ENCODE measurements around the gene SEMA3G.
A peak's percentile ranks its signal among the peaks of the same experiment; 100 is the strongest.

Gene SEMA3G

DNA sequence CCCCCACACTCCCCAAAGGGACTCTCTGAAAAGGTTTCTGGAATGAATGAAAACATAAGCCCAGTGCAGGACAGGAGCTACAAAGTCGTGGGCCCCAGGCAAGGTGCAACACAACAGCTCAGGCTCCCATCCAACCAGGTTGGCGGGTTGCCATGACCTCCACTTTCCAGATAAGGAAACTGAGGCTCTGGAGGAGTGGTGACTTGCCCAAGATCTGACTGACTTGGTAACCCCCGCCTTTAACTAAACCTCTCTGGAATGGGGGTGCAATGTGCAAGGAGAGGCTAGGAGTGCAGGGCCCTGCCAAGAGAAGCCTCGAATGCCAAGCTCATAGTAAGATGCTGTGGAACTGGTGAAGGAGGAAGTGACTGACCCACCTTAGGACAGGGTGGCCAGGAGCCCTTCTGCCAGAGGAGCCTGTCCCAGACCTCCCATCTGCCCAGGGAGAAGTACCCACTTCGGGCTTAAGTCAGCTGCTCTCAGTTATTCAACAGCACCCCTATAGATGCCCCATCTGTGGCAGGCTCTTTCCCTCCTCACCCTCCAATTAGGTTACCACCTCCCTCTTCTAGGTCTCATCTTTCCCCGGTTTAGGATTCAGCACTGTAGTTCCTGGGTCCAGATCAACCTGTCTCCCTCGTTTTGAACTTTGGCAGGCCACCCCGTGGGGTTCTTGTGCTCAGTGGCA lies 9.5 kb upstream of the SEMA3G start:
- H3K79me1 ChIP-seq (replicated peaks; ENCODE audit: low read length, poor library complexity, severe bottlenecking) = peaks cover 10% of the 10 kb centered on the region
- H2BK5ac ChIP-seq (ENCODE audit: low read depth, low read length, poor library complexity, severe bottlenecking) = no peak overlapping the region
- no peak overlapping the region for H3K23ac ChIP-seq (ENCODE audit: low read length in 2 of 2)
- no peaks in the 10 kb centered on the region for H3K27me3 ChIP-seq (ENCODE audit: control insufficient read depth in 1 of 2, insufficient read depth in 1 of 2, low read length in 2 of 2)
- peaks cover 34% of the 10 kb centered on the region for H3K4me1 ChIP-seq (ENCODE audit: control insufficient read depth, insufficient read depth, low read depth, low read length)
- H2AFZ ChIP-seq (ENCODE audit: low read depth, low read length) = no peak overlapping the region
- H3K9me3 ChIP-seq (ENCODE audit: control insufficient read depth, low read length) = no peaks in the 10 kb centered on the region
- H3K36me3 ChIP-seq (ENCODE audit: control insufficient read depth in 1 of 2, insufficient read depth in 2 of 2, low read depth in 1 of 2, low read length in 2 of 2) = peaks cover 18 to 19% of the 10 kb centered on the region in 2 experiments
- H3K4me3 ChIP-seq (ENCODE audit: insufficient read depth in 1 of 2, low read depth in 1 of 2, low read length in 2 of 2) = peak overlapping the region in 1 of 2 experiments; percentile 96
- H3K9ac ChIP-seq (ENCODE audit: low read length) = peak overlapping the region; percentile 92
- H3K4ac ChIP-seq (ENCODE audit: low read depth in 1 of 2, low read length in 2 of 2) = no peak overlapping the region
- 83% methylated on average over 8 of the region's 8 CpGs for WGBS
- H3K14ac ChIP-seq (ENCODE audit: low read length in 2 of 2) = no peak overlapping the region
- no peak overlapping the region for H3K18ac ChIP-seq (ENCODE audit: low read depth in 1 of 2, low read length in 2 of 2)
- peak overlapping the region; percentile 78 for H2BK15ac ChIP-seq (ENCODE audit: low read depth, poor library complexity, severe bottlenecking)
- H3K4me2 ChIP-seq (ENCODE audit: low read length, poor library complexity, severe bottlenecking) = no peak overlapping the region
- H2BK120ac ChIP-seq (ENCODE audit: low read depth, low read length) = no peak overlapping the region
- peak overlapping the region; percentile 19 to 61 for H2BK12ac ChIP-seq (ENCODE audit: low read length in 2 of 2)
- no peak overlapping the region for H3K27ac ChIP-seq (ENCODE audit: low read length, poor library complexity, severe bottlenecking)
- H2AK5ac ChIP-seq (ENCODE audit: low read length, severe bottlenecking) = peak overlapping the region; percentile 21
- no peak overlapping the region for H4K91ac ChIP-seq (ENCODE audit: low read length)
- DNase-seq = no peak
- H4K8ac ChIP-seq (ENCODE audit: low read length) = peak overlapping the region; percentile 59

GRCh38 chr3:52453496-52454249 lies 8.8 kb upstream of the SEMA3G start, which contains the start of gene TNNC1:
TNNC1 (minus strand) TSS chr3:52454041; CDS start chr3:52454015, 26 bp downstream.
- Histone ChIP-seq H3K9ac (ENCODE audit: low read length) (peak within 1 kb of the TSS; percentile 92), H3K79me1 (replicated peaks; ENCODE audit: low read length, poor library complexity, severe bottlenecking) (peaks cover 6% of the 10 kb centered on the region), H3K4ac (ENCODE audit: low read depth in 1 of 2, low read length in 2 of 2) (peak within 1 kb of the TSS in 1 of 2 experiments; percentile 64), H3K9me3 (ENCODE audit: control insufficient read depth, low read length) (no peaks in the 10 kb centered on the region), H3K4me2 (ENCODE audit: low read length, poor library complexity, severe bottlenecking) (no peak within 1 kb of the TSS), H3K23ac (ENCODE audit: low read length in 2 of 2) (no peak within 1 kb of the TSS), H4K91ac (ENCODE audit: low read length) (peak within 1 kb of the TSS; percentile 2), H3K14ac (ENCODE audit: low read length in 2 of 2) (no peak within 1 kb of the TSS), H3K4me1 (ENCODE audit: control insufficient read depth, insufficient read depth, low read depth, low read length) (peaks cover 34% of the 10 kb centered on the region), H2AK5ac (ENCODE audit: low read length, severe bottlenecking) (peak within 1 kb of the TSS; percentile 29), H2BK15ac (ENCODE audit: low read depth, poor library complexity, severe bottlenecking) (peak within 1 kb of the TSS; percentile 78), H2AFZ (ENCODE audit: low read depth, low read length) (peak within 1 kb of the TSS; percentile 33), H2BK120ac (ENCODE audit: low read depth, low read length) (no peak within 1 kb of the TSS), H3K27me3 (ENCODE audit: control insufficient read depth in 1 of 2, insufficient read depth in 1 of 2, low read length in 2 of 2) (no peaks in the 10 kb centered on the region), H2BK12ac (ENCODE audit: low read length in 2 of 2) (peak within 1 kb of the TSS; percentile 19 to 61), H2BK5ac (ENCODE audit: low read depth, low read length, poor library complexity, severe bottlenecking) (no peak within 1 kb of the TSS), H3K27ac (ENCODE audit: low read length, poor library complexity, severe bottlenecking) (no peak within 1 kb of the TSS), H3K18ac (ENCODE audit: low read depth in 1 of 2, low read length in 2 of 2) (no peak within 1 kb of the TSS), H4K8ac (ENCODE audit: low read length) (peak within 1 kb of the TSS; percentile 59), H3K4me3 (ENCODE audit: insufficient read depth in 1 of 2, low read depth in 1 of 2, low read length in 2 of 2) (peak within 1 kb of the TSS; percentile 75 to 96), H3K36me3 (ENCODE audit: control insufficient read depth in 1 of 2, insufficient read depth in 2 of 2, low read depth in 1 of 2, low read length in 2 of 2) (peaks cover 11 to 12% of the 10 kb centered on the region in 2 experiments)
- DNase-seq = no peak
- 56% methylated on average over 16 of the region's 16 CpGs for WGBS

- no peak overlapping the region for H3K4me3 ChIP-seq (ENCODE audit: insufficient read depth in 1 of 2, low read depth in 1 of 2, low read length in 2 of 2)
- no peak overlapping the region for H3K9ac ChIP-seq (ENCODE audit: low read length)
- H2BK15ac ChIP-seq (ENCODE audit: low read depth, poor library complexity, severe bottlenecking) = no peak overlapping the region
- H3K4me2 ChIP-seq (ENCODE audit: low read length, poor library complexity, severe bottlenecking) = no peak overlapping the region
- no peak overlapping the region for H3K27ac ChIP-seq (ENCODE audit: low read length, poor library complexity, severe bottlenecking)
- peak overlapping the region; percentile 29 for H2AK5ac ChIP-seq (ENCODE audit: low read length, severe bottlenecking)
- H4K8ac ChIP-seq (ENCODE audit: low read length) = no peak overlapping the region
- no peak overlapping the region for H2BK5ac ChIP-seq (ENCODE audit: low read depth, low read length, poor library complexity, severe bottlenecking)
- H3K4me1 ChIP-seq (ENCODE audit: control insufficient read depth, insufficient read depth, low read depth, low read length) = peaks cover 33% of the 10 kb centered on the region
- H2BK120ac ChIP-seq (ENCODE audit: low read depth, low read length) = no peak overlapping the region
- H3K9me3 ChIP-seq (ENCODE audit: control insufficient read depth, low read length) = no peaks in the 10 kb centered on the region
- H3K36me3 ChIP-seq (ENCODE audit: control insufficient read depth in 1 of 2, insufficient read depth in 2 of 2, low read depth in 1 of 2, low read length in 2 of 2) = peaks cover 2 to 5% of the 10 kb centered on the region in 2 experiments
- H3K27me3 ChIP-seq (ENCODE audit: control insufficient read depth in 1 of 2, insufficient read depth in 1 of 2, low read length in 2 of 2) = no peaks in the 10 kb centered on the region
- H3K18ac ChIP-seq (ENCODE audit: low read depth in 1 of 2, low read length in 2 of 2) = no peak overlapping the region
- H3K23ac ChIP-seq (ENCODE audit: low read length in 2 of 2) = no peak overlapping the region
- H4K91ac ChIP-seq (ENCODE audit: low read length) = no peak overlapping the region
- H3K14ac ChIP-seq (ENCODE audit: low read length in 2 of 2) = no peak overlapping the region
- no peak overlapping the region for H3K4ac ChIP-seq (ENCODE audit: low read depth in 1 of 2, low read length in 2 of 2)
- no peak for DNase-seq
- H3K79me1 ChIP-seq (replicated peaks; ENCODE audit: low read length, poor library complexity, severe bottlenecking) = no peaks in the 10 kb centered on the region
- no peak overlapping the region for H2BK12ac ChIP-seq (ENCODE audit: low read length in 2 of 2)
- 86% methylated on average over 11 of the region's 11 CpGs for WGBS
- no peak overlapping the region for H2AFZ ChIP-seq (ENCODE audit: low read depth, low read length)
Observed at GRCh38 chr3:52452570-52453221, 7.8 kb upstream of the SEMA3G start.

DNA sequence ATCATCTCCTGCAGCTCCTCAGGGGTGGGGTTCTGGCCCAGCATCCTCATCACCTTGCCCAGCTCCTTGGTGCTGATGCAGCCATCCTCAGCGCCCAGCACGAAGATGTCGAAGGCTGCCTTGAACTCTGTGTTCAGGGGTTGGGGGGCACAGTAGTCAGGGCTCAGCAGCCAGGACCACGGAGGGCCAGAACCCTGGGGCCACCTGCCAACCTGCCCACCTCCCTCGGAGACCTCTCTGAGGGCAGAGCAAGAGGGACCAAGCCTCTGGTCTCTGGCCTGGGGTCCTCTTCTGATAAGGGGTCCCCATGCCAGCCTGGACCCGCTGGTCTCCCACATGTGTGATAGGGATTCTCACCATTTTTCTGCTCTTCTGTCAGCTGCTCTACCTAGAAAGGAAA lies 7.2 kb upstream of the SEMA3G start:
- no peak overlapping the region for H3K9ac ChIP-seq (ENCODE audit: low read length)
- H4K8ac ChIP-seq (ENCODE audit: low read length) = no peak overlapping the region
- no peaks in the 10 kb centered on the region for H3K36me3 ChIP-seq (ENCODE audit: control insufficient read depth in 1 of 2, insufficient read depth in 2 of 2, low read depth in 1 of 2, low read length in 2 of 2)
- H3K4ac ChIP-seq (ENCODE audit: low read depth in 1 of 2, low read length in 2 of 2) = no peak overlapping the region
- H2BK15ac ChIP-seq (ENCODE audit: low read depth, poor library complexity, severe bottlenecking) = no peak overlapping the region
- no peak overlapping the region for H2BK5ac ChIP-seq (ENCODE audit: low read depth, low read length, poor library complexity, severe bottlenecking)
- no peaks in the 10 kb centered on the region for H3K9me3 ChIP-seq (ENCODE audit: control insufficient read depth, low read length)
- no peak overlapping the region for H2AFZ ChIP-seq (ENCODE audit: low read depth, low read length)
- H4K91ac ChIP-seq (ENCODE audit: low read length) = no peak overlapping the region
- no peak overlapping the region for H3K23ac ChIP-seq (ENCODE audit: low read length in 2 of 2)
- H3K14ac ChIP-seq (ENCODE audit: low read length in 2 of 2) = no peak overlapping the region
- H3K4me1 ChIP-seq (ENCODE audit: control insufficient read depth, insufficient read depth, low read depth, low read length) = peaks cover 28% of the 10 kb centered on the region
- peak overlapping the region; percentile 6 for H2AK5ac ChIP-seq (ENCODE audit: low read length, severe bottlenecking)
- no peak overlapping the region for H2BK120ac ChIP-seq (ENCODE audit: low read depth, low read length)
- no peak overlapping the region for H3K4me2 ChIP-seq (ENCODE audit: low read length, poor library complexity, severe bottlenecking)
- 93% methylated on average over 6 of the region's 6 CpGs for WGBS
- H3K27me3 ChIP-seq (ENCODE audit: control insufficient read depth in 1 of 2, insufficient read depth in 1 of 2, low read length in 2 of 2) = no peaks in the 10 kb centered on the region
- no peak for DNase-seq
- H3K79me1 ChIP-seq (replicated peaks; ENCODE audit: low read length, poor library complexity, severe bottlenecking) = no peaks in the 10 kb centered on the region
- no peak overlapping the region for H2BK12ac ChIP-seq (ENCODE audit: low read length in 2 of 2)
- no peak overlapping the region for H3K27ac ChIP-seq (ENCODE audit: low read length, poor library complexity, severe bottlenecking)
- no peak overlapping the region for H3K4me3 ChIP-seq (ENCODE audit: insufficient read depth in 1 of 2, low read depth in 1 of 2, low read length in 2 of 2)
- no peak overlapping the region for H3K18ac ChIP-seq (ENCODE audit: low read depth in 1 of 2, low read length in 2 of 2)

Data from mesenchymal stem cell (in vitro differentiated cells and primary cell).